ENCODE measurements around the gene OSBPL6. TPM values are rescaled to one million over a fixed set of nuclear protein-coding genes. Genes with fewer than 3 reads are reported as not detected.

The OSBPL6 gene
- total RNA-seq, 1 donor, result 5.2 TPM

DNA sequence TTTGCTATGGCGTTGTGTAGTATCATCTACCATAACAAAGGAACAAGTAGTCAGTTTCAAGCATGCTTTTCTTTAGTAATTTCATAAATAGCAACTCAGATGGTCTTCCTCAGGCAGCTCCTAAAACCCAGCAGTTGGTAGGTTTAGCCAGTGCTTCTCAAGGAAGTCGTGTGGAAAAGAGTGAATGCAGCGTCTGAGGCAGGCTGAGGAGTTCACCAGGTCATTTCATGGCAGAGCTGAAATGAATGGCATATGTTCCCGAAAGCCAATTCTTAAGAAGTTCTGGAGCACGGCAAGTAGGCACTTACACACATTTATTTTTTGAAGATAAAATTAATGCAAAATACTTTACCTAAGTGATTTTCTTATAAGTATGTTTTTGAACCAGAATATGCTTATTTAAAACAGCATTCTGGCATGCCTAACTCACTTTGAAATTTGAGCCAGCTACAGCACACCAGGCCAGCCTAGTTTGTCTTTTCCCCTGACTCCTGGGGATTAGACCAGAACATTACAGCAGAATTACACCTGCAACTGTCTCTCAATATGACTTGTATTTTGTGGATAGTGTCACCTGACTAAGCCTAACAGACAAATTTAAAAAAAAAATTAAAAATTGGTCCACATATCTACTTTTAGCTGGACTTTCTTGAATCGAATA is 62.2 kb downstream of the OSBPL6 start:
- no peak overlapping the region for H3K4me3 ChIP-seq (ENCODE audit: low read depth, low read length)
- TF ChIP-seq, protein P1, sequence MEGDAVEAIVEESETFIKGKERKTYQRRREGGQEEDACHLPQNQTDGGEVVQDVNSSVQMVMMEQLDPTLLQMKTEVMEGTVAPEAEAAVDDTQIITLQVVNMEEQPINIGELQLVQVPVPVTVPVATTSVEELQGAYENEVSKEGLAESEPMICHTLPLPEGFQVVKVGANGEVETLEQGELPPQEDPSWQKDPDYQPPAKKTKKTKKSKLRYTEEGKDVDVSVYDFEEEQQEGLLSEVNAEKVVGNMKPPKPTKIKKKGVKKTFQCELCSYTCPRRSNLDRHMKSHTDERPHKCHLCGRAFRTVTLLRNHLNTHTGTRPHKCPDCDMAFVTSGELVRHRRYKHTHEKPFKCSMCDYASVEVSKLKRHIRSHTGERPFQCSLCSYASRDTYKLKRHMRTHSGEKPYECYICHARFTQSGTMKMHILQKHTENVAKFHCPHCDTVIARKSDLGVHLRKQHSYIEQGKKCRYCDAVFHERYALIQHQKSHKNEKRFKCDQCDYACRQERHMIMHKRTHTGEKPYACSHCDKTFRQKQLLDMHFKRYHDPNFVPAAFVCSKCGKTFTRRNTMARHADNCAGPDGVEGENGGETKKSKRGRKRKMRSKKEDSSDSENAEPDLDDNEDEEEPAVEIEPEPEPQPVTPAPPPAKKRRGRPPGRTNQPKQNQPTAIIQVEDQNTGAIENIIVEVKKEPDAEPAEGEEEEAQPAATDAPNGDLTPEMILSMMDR (IDR thresholded peaks at IDR 0.05; ENCODE audit: insufficient read depth, low read length), result no peak
- DNase-seq (ENCODE audit: low read depth), result no peak

DNA sequence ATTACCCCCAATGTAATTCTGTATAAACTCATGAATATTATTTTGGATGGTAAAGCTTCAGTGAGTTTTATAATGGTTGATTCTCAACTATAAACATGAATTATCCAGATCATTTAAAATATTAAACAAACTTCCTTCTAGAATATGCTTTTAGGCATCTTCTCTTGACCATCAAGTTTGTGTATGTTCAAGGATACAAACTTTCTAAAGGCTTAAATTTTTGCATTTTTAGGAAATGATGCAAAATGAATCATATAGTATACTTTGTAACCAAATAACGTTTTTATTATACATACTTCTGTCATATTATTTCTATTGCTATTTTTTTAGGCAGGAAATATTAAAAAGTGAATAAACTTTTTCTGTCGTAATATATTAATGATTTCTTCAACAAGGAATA is 62.8 kb downstream of the OSBPL6 start:
- H3K4me3 ChIP-seq (ENCODE audit: low read depth, low read length), result no peak overlapping the region
- TF ChIP-seq, protein P1 (IDR thresholded peaks at IDR 0.05; ENCODE audit: insufficient read depth, low read length), result no peak
- DNase-seq (ENCODE audit: low read depth), result no peak

DNA sequence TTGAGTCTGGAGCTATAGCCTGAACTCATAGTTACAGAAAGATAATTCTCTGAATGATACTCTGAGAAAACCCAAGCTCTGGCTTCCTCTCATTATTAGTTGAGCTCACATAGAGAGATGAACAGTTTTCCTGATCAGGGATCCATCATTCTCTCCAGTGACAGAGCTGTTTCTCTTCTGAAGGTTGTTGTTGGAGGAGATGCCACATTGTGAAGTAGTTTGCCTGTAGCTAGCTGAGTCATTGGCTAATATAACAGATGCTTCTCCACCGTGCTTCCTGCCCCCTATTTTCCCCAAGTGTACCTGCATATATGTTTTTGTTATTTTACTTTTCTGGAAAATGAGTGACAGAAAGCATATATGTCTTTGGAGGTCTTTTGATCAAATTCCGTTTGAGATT is 64.6 kb downstream of the OSBPL6 start:
- no peak for DNase-seq (ENCODE audit: low read depth)
- H3K4me3 ChIP-seq (ENCODE audit: low read depth, low read length), result no peak overlapping the region
- TF ChIP-seq, protein P1 (IDR thresholded peaks at IDR 0.05; ENCODE audit: insufficient read depth, low read length), result no peak

DNA sequence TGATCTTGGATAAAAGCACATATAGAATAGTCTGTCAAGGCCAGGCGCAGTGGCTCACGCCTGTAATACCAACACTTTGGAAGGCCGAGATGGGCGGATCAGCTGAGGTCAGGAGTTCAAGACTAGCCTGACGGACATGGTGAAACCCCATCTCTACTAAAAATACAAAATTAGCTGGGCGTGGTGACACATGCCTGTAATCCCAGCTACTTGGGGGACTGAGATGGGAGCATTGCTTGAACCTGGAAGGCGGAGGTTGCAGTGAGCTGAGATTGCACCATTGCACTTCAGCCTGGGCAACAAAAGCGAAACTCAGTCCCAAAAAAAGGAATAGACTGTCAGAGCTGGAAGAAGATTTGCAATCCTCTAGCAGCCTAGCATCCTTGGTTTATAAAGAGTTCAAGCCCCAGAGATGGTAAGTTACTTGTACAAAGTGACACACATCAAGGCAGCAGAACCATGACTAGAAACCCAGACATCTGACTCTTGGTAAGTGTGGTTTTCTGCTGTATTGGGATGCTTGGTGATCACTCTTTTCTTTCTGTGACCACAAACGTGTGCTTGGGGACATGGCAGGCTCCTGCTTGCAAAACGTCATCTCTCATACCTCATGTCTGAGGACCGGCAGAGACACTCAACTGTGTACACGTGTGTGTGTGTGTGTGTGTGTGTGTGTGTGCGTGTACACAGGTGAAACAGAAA is 69.0 kb downstream of the OSBPL6 start:
- DNase-seq (ENCODE audit: low read depth), result no peak
- no peak overlapping the region for H3K4me3 ChIP-seq (ENCODE audit: low read depth, low read length)
- TF ChIP-seq, protein P1 (IDR thresholded peaks at IDR 0.05; ENCODE audit: insufficient read depth, low read length), result no peak

DNA sequence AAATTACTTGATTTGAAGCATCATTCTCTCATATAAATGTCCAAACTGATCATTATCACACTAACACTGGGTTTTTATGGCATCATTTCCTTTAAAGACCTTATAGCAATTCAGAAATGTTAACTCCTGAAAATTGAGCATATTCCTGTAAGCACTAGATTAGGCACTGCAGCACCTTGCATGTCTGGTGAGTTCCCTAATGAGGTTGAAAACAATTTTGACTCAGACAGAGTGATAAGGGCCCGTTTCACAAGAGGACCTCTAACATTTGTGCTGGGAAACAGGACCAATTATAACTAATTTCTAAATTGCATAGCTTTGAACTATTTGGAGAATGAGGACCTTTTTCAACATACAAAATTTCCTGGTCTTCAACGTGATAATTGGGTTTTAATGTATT is 69.9 kb downstream of the OSBPL6 start:
- TF ChIP-seq, protein P1 (IDR thresholded peaks at IDR 0.05; ENCODE audit: insufficient read depth, low read length), result no peak
- DNase-seq (ENCODE audit: low read depth), result no peak
- H3K4me3 ChIP-seq (ENCODE audit: low read depth, low read length), result no peak overlapping the region

DNA sequence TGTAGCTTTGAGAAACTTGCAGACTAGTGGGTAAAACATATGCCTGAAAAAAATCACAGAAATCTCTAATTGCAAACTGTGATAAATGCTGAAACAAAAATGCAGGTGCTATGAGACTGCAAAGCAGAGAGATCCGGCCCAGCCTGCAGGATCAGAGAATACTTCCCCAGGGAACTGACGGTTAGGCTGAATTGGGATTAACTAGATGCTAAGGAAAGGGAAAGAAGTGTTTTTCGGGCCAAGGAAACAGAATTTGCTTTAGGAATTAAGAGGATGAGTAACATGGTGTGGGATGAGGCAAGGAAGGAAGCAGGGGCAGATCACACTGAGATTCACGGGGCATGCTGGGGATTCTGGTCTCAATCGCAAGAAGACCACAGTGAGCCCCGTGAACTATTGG is 71.5 kb downstream of the OSBPL6 start:
- H3K4me3 ChIP-seq (ENCODE audit: low read depth, low read length), result no peak overlapping the region
- no peak for DNase-seq (ENCODE audit: low read depth)
- TF ChIP-seq, protein P1 (IDR thresholded peaks at IDR 0.05; ENCODE audit: insufficient read depth, low read length), result no peak

All from fibroblast of the aortic adventitia (primary cell).